GM19328 (cell line): ENCODE results near the gene SMYD4.
"Not testable (repeated sequence)": the region's sequence is repeated elsewhere in the genome, so short reads cannot be mapped to it uniquely, and the experiment has no call there.

ENCODE experiments used
- ATAC-seq: cut with Tn5 transposase; IDR thresholded peaks from one replicate; pipeline ENCODE4 v1.9.1; 2021; ENCODE audit warnings: mild to moderate bottlenecking, moderate library complexity; ENCODE audit not compliant: unreplicated experiment

Gene SMYD4

DNA sequence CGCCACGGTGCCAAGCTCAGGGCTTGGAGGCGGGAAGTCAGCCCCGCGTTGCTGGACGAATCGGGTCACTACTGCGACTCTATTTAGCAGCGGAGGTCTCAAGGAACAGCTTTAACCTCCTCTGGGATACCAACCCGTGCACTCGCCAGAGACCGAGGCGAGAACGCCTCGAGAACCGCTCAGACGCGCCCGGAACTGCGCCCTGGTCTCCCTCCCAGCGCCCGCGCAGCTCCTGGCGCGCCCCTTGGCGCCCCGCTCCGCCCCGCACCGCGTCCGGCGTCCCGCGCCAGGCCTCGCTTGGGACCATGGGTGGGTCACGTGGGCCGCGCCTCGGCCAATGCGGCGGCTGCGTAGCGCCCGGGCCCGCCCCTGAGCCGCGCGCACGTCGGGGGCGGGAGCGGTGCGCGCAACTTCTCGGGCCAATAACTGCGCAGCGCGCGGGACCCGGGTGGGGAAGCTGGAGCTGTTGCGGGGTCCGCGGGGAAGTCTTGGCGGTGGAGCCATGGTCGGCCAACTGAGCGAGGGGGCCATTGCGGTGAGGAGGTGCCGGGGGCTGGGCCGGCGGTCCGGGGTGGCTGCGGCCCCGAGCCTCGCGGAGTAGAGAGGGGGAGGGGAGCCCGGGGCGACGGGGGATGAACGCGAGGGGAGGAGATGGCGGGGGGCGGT, at the start of gene SMYD4, which contains the start of gene RPA1:
Gene SMYD4, minus strand, starts transcription at position 311 of the 666 bp plus-strand sequence. CDS start 1,908 bp downstream, outside the sequence.
Gene RPA1, plus strand, starts transcription at position 414 of the 666 bp plus-strand sequence. Its CDS starts 89 bp downstream, at position 503.
- peak; percentile 86 for ATAC-seq

- no peak for ATAC-seq
Measured at GRCh38 chr17:1878419-1879121, 48.9 kb upstream of the SMYD4 start.

DNA sequence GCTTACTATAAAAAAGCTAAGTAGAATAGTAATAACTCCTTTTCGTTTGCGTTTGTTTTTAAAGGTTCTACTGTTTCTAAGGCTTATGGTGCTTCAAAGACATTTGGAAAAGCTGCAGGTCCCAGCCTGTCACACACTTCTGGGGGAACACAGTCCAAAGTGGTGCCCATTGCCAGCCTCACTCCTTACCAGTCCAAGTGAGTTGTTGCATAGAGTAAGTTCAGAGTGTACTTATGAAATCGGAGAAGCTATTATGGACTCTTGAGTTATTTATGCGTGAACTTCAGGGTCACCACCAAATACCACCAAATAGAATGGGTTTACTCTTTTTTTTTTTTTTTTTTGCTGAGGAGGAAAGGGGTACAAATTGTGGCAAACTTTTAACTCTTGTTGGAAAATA, 45.9 kb upstream of the SMYD4 start:
- ATAC-seq, result no peak

- no peak for ATAC-seq
Measured at GRCh38 chr17:1873418-1873817, 43.7 kb upstream of the SMYD4 start.

- no peak for ATAC-seq
Measured at GRCh38 chr17:1872976-1873375, 43.3 kb upstream of the SMYD4 start.

DNA sequence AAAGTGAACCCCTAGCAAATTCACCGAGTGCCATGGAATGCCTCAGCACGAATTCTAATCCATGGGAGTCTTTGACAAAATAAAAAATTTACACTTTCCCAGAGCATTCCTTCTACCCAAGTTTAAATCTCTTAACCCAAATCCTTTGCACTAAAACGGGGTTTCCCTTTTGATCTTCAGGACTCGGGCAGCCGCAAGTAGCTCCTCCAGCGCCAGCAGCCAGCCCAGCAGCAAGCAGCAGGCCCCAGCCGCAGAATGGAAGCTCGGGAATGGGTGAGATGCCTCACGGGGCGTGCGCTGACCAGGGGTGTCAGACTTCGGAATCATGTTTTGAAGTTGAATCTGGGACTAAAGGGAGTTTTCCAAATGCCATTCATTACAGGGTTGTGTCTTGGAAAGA, 42.6 kb upstream of the SMYD4 start:
- ATAC-seq, result no peak

GRCh38 chr17:1871756-1872155, 42.1 kb upstream of the SMYD4 start:
- no peak for ATAC-seq

GRCh38 chr17:1870592-1870991, 40.9 kb upstream of the SMYD4 start:
- no peak for ATAC-seq

DNA sequence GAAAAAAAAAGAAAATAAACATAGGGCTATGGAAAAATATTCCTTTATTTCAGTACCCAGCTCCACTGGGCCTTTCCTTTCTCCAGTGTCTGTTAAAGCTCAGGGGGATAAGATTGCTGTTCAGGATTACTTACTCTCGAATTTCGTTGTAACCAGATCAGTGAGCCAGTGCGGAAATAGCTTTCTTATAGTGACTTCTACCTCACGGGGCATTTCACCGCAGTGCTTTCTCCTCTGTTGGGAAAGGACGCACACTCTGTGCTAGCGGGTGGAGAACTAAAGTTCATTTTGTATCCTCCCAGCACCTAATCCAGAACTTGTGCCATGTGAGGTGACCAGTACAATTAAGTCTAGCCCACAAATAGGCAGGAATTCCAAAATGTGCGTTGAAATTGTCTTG, 38.4 kb upstream of the SMYD4 start:
- no peak for ATAC-seq

DNA sequence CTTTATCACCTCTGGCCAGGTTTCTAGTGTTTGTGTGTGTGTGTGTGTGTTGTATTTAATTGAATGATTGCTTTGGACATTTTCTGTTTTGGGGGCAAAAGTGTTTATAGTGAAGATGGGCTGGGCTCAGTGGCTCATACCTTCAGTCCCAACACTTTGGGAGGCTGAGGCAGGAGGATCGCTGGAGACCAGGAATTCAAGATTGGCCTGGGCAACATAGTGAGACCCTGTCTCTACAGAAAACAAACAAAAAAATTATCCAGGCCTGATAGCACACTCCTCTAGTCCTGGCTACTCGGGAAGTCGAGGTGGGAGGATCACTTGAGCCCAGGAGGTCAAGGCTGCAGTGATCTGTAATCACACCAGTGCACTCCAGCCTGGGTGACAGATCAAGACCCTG, 37.6 kb upstream of the SMYD4 start:
- ATAC-seq, result no peak

DNA sequence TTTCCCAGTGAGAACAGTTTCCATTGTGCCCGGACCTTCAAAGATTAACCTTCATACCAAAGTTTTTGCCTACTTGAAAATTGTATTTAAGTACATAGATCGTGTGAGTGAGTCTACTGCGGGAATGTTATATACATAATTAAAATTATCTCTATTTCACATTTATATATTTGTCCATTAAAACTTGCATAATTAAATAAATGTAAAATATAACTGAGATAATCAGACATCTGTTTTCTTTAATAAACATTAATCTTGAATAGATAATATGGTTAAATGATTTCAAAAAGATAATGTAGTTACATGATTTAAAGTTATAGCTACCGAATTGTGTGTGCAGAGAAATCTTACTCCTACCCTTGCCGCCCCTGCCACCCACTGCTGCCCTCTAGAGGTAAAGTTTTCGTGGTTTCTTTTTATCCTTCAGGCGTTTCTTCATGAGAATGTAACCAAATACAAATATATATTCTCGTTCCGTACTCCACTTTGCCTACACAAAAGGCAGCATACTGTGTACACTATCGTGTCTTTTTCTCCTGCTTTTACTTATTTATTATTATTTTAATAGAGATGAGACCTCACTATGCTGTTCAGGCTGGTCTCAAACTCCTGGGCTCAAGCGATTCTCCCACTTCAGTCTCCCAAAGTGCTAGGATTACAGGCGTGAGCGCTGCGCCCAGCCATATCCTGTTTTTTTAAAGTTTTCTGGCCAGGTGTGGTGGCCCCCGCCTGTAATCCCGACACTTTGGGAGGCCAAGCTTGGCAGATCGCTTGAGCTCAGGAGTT, 35.7 kb upstream of the SMYD4 start:
- no peak for ATAC-seq

- ATAC-seq, result no peak
Measured at GRCh38 chr17:1861391-1862010, 31.8 kb upstream of the SMYD4 start.

- no peak for ATAC-seq
Measured at GRCh38 chr17:1860978-1861377, 31.3 kb upstream of the SMYD4 start.

DNA sequence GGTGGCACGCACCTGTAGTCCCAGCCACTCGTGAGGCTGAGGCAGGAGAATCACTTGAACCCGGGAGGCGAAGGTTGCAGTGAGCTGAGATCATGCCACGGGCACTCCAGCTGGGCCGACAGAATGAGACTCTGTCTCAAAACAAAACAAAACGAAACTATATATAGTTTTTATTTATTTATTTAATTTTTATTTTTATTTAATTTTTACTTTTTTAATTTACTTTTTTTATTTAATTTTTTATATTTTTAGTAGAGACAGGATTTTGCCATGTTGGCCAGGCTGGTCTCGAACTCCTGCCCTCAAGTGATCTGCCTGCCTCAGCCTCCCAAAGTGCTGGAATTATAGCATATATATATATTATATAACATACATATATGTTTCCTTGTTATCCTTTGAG, 26.8 kb upstream of the SMYD4 start:
- ATAC-seq, result not testable (repeated sequence)

DNA sequence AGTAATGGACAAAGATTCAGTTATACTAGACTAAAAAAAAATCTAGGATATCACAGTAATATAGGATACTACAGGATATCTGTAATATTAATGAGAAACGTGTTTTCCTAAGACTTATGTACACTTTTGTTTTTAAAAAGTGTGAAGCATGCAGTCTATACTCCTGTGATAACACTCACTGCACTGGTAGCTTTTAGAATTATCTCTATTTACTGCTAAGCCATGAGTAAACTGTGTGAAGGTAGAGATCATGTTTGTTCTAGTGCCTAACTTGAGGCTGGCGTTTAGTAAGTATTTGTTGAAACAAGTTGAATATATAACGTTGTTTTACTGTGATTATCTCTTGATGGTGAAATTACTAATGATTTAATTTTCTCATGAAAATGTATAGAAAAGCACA, 24.0 kb upstream of the SMYD4 start:
- ATAC-seq, result no peak

DNA sequence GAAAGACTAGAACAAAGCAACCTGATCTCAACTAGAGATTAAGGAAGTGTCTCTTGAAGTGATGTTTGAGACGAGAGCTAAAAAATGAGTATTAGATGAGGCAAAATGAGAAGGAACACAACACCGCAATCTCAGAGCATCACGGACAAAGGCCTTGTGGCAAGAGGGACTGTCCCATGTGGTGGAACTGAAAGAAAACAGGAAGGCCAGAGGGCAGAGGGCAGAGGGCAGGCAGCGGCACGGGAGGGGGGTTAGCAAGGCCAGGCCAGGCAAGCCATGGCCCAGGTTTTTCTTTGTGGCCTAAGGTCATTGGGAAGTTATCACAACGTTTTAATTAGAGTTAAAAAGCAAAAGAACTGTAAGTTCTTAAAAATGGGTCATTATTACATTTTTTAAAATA, 22.6 kb upstream of the SMYD4 start:
- ATAC-seq, result no peak

DNA sequence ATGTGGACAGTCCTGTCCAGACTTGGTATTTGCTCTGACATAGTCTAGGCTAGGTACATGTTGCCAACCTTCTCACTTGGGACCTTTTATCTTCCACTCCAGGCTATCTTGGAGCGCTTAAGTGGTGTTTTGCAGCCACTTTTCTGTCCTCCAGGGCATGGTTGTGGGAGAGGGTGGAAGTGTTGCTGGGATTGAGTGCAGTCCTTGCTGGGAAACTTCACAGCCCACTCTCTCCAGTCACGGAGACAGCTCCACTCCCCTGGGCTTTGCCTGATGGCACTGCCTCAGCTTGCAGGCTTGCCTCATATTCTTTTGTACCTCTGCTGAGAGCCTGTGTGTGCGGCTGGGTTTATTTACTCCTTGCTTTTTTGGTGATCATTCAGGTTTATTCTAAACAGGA, 17.5 kb upstream of the SMYD4 start:
- ATAC-seq, result no peak

GRCh38 chr17:1843947-1844346, 14.2 kb upstream of the SMYD4 start:
- no peak for ATAC-seq

GRCh38 chr17:1839516-1839915, 9.8 kb upstream of the SMYD4 start:
- no peak for ATAC-seq

DNA sequence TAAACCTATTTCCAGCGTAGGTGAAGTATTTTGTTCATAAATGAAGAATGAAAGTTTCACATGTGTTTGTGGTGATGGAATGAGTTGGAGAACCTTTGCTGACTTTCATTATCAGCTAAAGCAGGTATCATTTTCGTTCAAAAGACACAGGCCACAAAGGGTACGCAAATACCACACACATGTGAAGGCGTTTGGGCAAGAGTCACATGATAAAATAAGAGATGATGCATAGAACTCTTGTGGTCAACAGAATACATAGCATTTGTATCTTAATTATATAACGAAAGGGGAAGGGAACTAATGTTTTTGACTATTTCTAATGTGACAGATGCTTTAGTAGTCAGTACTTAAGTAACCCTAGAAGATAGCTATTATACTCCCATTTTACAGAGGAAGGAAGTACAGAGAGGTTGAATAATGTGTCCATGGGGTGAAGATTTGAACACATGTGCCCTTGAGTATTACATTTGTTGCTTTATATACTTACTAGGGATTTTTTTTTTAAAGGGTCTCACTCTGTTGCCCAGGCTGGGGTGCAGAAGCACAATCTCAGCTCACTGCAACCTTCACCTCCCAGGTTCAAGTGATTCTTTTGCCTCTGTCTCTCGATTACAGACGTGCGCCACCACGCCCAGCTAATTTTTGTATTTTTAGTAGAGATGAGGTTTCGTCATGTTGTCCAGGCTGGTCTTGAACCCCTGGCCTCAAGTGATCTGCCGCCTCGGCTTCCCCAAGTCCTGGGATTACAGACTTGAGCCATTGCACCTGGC, 4.9 kb upstream of the SMYD4 start:
- peak; percentile 45 for ATAC-seq

- no peak for ATAC-seq
Measured at GRCh38 chr17:1830288-1830687, 586 bp upstream of the SMYD4 start.
